GM18517 (cell line): ENCODE results near the gene C1QTNF4.
"Not testable (repeated sequence)": the region's sequence is repeated elsewhere in the genome, so short reads cannot be mapped to it uniquely, and the experiment has no call there.

ENCODE experiments used
- ATAC-seq: cut with Tn5 transposase; IDR thresholded peaks from one replicate; pipeline ENCODE4 v1.9.1; 2021; ENCODE audit warnings: mild to moderate bottlenecking, moderate library complexity; ENCODE audit not compliant: unreplicated experiment

Gene C1QTNF4

GRCh38 chr11:47593934-47594855, at the start of gene C1QTNF4:
Gene C1QTNF4 (minus strand): TSS chr11:47594411. CDS start chr11:47590810, 3,601 bp downstream.
- no peak for ATAC-seq

GRCh38 chr11:47642099-47642855, 48.1 kb upstream of the C1QTNF4 start, which contains the start of gene MTCH2:
Gene MTCH2 (minus strand): TSS chr11:47642559. CDS start chr11:47642465, 94 bp downstream.
- peak; percentile 92 for ATAC-seq

DNA sequence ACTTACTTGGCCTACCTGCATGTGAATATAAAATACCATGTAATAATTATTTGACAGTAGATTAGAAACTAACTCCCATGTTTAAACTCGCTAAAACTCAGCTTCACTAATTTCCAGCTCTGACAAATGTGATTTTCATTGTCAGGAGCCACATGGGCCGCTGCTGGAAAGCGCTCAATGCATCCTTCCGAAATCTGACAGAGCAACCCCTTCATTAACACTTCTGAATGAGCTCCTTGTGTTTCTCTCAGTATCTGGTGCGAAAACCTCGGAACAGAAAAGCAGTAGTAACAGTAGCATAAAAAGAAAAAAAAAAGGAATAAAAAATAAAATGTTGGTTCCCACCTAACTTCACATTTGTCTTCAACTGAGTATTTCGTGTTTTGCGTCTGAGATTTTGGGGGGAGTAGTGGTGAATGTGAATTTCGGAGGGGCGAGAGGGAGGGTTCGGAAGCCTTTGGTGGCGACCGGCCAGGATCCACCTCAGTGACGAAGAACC, 47.4 kb upstream of the C1QTNF4 start:
- ATAC-seq, result peak; percentile 31

DNA sequence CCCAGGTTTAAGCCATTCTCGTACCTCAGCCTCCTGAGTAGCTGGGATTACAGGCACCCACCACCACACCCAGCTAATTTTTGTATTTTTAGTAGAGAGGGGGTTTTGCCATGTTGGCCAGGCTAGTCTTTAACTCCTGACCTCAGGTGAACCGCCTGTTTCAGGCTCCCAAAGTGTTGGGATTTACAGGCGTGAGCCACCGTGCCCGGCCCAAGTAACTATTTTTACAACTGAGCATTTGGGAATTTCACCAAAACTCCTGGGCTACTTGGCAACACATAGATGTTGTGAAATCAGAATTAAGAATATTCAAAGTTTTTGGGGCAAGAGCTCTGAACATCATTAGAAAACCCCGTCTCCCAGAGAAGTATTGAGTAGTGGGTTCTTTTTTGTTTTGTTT, 46.3 kb upstream of the C1QTNF4 start:
- ATAC-seq, result not testable (repeated sequence)

DNA sequence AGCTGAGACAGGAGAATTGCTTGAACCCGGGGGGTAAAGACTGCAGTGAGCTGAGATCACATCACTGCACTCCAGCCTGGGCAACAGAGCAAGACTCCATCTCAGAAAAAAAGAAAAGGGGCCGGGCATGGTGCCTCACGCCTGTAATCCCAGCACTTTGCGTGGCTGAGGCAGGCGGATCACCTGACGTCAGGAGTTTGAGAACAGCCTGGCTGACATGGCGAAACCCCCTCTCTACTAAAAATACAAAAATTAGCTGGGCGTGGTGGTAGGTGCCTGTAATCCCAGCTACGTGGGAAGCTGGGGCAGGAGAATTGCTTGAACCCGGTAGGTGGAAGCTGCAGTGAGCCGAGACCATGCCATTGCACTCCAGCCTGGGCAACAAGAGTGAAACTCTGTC, 42.1 kb upstream of the C1QTNF4 start:
- ATAC-seq, result not testable (repeated sequence)

DNA sequence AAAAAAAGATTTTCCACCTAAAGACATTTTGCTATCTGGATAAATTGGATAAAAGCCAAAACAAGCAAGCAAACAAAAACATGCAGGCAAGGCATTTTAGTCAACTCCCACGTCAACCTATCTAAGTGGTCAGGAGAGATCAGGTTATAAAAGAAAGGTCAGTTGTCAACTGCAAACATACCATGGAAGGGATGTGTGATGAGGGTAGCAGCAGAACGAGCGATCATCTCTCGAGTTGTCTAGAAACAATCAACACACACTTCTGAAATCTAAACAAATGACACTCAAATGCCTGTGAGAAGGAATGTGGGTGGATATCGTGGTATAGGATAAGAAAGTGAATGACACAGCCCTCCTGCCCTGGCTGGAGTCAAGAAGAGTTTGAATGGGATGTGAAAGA, 37.3 kb upstream of the C1QTNF4 start:
- no peak for ATAC-seq

DNA sequence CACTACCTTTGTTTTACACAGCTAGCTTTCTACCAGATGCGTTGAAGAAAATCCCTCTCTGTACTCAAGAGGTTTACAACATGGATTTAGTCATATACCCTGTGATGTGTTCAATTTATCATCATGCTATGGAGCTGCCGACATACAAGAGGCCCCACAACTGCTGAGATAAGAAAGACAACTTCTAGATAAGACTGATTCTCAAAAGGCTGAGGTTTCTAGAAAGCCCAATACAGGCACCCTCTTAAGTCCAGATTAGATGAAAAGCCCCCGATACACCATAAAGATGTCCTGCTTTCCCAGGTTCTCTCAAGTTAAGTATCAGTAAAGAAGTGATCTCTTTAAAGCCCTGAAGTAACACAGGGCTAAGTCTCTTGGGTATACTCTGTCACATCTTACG, 33.8 kb upstream of the C1QTNF4 start:
- ATAC-seq, result no peak

- no peak for ATAC-seq
Observed at GRCh38 chr11:47626234-47626633, 32.0 kb upstream of the C1QTNF4 start.

GRCh38 chr11:47620836-47621378, 26.7 kb upstream of the C1QTNF4 start:
- ATAC-seq, result no peak

DNA sequence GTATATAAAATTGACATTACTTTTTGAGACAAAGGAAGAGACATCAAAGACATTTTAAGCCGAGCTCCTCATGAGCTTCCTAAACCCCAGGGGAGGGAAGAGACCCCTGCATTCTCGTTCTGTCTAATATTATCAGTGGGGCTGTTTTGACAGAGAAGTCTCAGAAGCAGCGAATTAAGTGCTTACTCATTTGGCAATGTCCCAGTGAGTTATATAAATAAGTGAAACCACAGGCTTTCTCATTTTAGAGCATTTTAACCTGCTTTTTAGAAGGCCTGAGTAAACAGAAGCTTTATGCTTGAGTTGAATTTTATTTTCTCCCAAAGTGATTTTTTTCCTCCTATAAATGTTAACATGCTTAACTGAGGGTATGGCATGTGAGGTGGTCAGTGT, 23.2 kb upstream of the C1QTNF4 start:
- ATAC-seq, result no peak

DNA sequence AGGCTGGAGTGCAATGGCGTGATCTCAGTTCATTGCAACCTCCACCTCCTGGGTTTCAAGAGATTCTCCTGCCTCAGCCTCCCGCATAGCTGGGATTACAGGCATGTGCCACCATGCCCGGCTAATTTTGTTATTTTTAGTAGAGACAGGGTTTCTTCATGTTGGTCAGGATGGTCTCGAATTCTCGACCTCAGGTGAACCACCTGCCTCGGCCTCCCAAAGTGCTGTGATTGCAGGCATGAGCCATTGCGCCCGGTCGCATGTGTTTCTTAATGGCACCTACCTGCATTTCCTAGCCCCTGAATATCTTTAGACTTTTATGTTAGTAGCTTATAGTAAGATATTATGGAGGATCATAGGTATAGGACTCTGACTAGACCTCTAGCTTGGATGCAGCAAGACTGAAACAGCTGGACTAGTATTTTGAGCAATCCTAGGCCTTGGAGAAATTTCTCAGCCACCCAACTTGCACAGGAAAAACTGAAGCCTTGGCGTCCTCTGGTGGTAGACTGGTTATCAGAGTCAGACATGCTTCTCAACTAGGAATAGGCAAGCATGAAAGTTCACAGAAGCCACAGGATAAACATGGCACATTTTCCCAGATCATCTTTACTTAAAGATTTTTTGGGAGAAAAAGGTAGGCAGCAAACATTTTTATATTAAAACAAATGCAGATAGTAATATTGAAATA, 22.7 kb upstream of the C1QTNF4 start:
- ATAC-seq, result no peak

DNA sequence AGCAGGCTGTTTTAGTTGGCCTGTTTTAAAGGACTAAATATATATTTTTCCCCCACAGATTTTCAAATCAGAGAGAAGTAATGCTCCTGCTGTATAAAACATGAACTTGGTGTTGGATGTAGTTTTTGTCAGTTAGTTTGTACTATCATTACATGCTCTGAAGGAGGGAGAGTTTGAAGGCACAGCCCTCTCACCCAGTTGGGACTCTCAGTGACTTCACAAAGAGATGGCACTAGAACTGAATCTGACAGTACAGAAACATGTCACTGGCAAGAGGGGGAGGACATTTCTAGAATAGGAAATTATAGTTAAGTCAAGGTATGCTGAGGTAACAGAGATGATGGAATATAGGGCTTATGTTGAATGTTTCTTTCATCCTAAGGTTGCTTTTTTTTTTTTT, 21.0 kb upstream of the C1QTNF4 start:
- no peak for ATAC-seq

DNA sequence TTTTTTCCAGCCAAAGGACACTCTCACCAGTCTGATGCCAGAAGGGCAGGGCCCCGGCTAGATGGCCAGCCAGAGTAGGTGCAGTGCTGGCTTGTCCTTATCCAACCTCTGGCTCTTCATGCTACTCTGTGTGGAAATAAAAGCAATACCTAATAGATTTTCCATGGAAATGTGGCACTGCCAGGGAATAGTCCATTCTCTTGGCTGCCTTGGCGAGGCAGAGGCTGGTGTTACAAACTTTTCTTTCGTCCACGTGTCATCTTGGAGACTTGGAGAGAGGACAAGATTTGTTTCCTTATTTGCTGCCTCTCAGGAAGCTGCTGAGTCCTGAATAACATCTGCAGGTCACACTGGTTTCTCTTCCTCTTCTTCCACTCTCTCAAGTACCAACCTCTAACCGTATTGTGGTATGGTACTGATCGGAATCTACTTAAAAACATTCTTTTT, 17.2 kb upstream of the C1QTNF4 start:
- peak; percentile 88 for ATAC-seq

- ATAC-seq, result no peak
Observed at GRCh38 chr11:47609675-47610074, 15.5 kb upstream of the C1QTNF4 start.

DNA sequence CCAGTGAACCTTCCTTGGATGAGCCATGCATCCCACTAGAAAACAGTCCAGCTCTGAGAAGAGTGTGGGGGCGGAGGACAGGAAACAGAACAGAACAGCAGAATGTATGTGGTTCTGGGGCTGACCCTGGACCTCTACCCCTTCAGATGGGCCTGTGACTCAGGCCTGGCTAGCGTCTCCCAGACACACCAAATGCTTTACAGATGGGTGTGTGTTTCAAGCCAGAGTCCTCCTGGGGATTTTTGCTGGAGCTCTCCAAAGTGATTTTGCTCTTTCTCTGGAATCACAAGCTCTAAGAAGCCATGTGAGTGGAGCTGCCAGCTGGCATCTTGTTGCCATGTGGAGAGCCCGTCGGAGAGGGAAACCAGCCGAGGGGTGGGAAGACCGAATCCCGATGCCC, 13.2 kb upstream of the C1QTNF4 start:
- no peak for ATAC-seq

GRCh38 chr11:47606731-47607130, 12.5 kb upstream of the C1QTNF4 start:
- ATAC-seq, result no peak

DNA sequence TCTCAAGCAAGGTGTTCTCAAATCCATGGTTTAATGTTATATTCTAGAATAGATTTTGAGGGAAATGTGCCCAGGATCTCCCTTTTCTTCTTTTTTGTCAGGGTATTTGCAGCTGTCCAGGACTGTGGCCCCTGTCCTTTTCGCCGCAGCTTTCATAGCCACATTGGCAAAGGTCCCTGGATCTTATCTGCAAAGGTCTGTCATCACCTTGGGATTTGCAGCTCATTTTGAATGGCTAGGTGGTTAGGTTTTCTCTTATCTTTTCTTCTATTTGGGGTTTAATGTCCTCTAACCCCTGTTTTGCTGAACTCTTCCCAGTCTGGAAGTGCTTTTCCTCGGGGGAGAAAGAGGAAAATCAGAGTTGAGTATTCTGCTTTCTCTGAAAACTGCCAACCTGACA, 11.7 kb upstream of the C1QTNF4 start:
- ATAC-seq, result no peak

- ATAC-seq, result no peak
Observed at GRCh38 chr11:47603295-47603694, 9.1 kb upstream of the C1QTNF4 start.

- no peak for ATAC-seq
Observed at GRCh38 chr11:47599902-47600301, 5.7 kb upstream of the C1QTNF4 start.

- ATAC-seq, result no peak
Observed at GRCh38 chr11:47595967-47596366, 1.8 kb upstream of the C1QTNF4 start.

GRCh38 chr11:47595029-47595428, 818 bp upstream of the C1QTNF4 start:
- ATAC-seq, result no peak
